HAP-1 (cell line): Measurements from ENCODE around the gene THTPA.

ENCODE experiments used
- DNase-seq, 2 experiments: peaks; one replicate each; pipeline ENCODE4 v3.0.0-alpha.2; 2016 to 2020; ENCODE audit warnings: low spot score in 2 of 2
- H3K27me3 ChIP-seq: fragments of 250-450 bp; sonication (Bioruptor Pico); 2 replicates; pipeline ENCODE4 v1.5.1; 2020; ENCODE audit warnings: low read depth, mild to moderate bottlenecking, moderate library complexity
- H3K36me3 ChIP-seq: fragments of 250-450 bp; sonication (Bioruptor Pico); replicated peaks from 2 replicates; pipeline ENCODE4 v1.5.1; 2020; ENCODE audit warnings: mild to moderate bottlenecking
- H3K4me1 ChIP-seq: fragments of 250-450 bp; sonication (Bioruptor Pico); 2 replicates; pipeline ENCODE4 v1.5.1; 2020; ENCODE audit warnings: mild to moderate bottlenecking
- H3K4me3 ChIP-seq: fragments of 250-450 bp; sonication (Bioruptor Pico); 2 replicates; pipeline ENCODE4 v1.5.1; 2020; ENCODE audit warnings: mild to moderate bottlenecking, moderate library complexity
- H3K9me3 ChIP-seq: fragments of 250-450 bp; sonication (Bioruptor Pico); 2 replicates; pipeline ENCODE4 v1.5.1; 2020; ENCODE audit warnings: mild to moderate bottlenecking, moderate library complexity
- in situ Hi-C: fragments of 300-500 bp; cut with MboI; formaldehyde crosslinking; loops from 3 replicates; pipeline ENCODE4 v1.14.3; 2020; ENCODE audit warnings: low sequenced_read_pairs, inconsistent platforms, mixed read lengths

Gene THTPA

GRCh38 chr14:23563473-23564180 lies 7.6 kb downstream of the THTPA start:
- no peaks in the 10 kb centered on the region for H3K9me3 ChIP-seq
- no peaks in the 10 kb centered on the region for H3K27me3 ChIP-seq
- in situ Hi-C loops, result loop anchor here (5.0 kb wide), 1 partner anchor 81 kb away; no protein-coding TSS in a partner anchor
- peaks cover 47% of the 10 kb centered on the region for H3K36me3 ChIP-seq
- H3K4me1 ChIP-seq, result peaks cover 14% of the 10 kb centered on the region
- no peak for DNase-seq
- no peak overlapping the region for H3K4me3 ChIP-seq

GRCh38 chr14:23564181-23564812 lies 8.2 kb downstream of the THTPA start:
- Histone ChIP-seq H3K27me3 (no peaks in the 10 kb centered on the region), H3K4me3 (no peak overlapping the region), H3K4me1 (peaks cover 18% of the 10 kb centered on the region), H3K36me3 (peaks cover 41% of the 10 kb centered on the region), H3K9me3 (no peaks in the 10 kb centered on the region)
- in situ Hi-C loops, result loop anchor here (5.0 kb wide), 1 partner anchor 82 kb away; no protein-coding TSS in a partner anchor
- no peak for DNase-seq

- in situ Hi-C loops, result loop anchor here (5.0 kb wide), 1 partner anchor 83 kb away; no protein-coding TSS in a partner anchor
- DNase-seq, result no peak
- peaks cover 36% of the 10 kb centered on the region for H3K36me3 ChIP-seq
- no peak overlapping the region for H3K4me3 ChIP-seq
- H3K4me1 ChIP-seq, result peaks cover 18% of the 10 kb centered on the region
- no peaks in the 10 kb centered on the region for H3K9me3 ChIP-seq
- H3K27me3 ChIP-seq, result no peaks in the 10 kb centered on the region
These were observed 8.8 kb downstream of the THTPA start for GRCh38 chr14:23564876-23565275.

- in situ Hi-C loops, result no loop called here
These were observed 9.6 kb downstream of the THTPA start for GRCh38 chr14:23565626-23566025.

GRCh38 chr14:23566112-23566777 lies 10.2 kb downstream of the THTPA start:
- Histone ChIP-seq H3K36me3 (peaks cover 26% of the 10 kb centered on the region), H3K4me1 (peaks cover 18% of the 10 kb centered on the region), H3K4me3 (peak overlapping the region; percentile 79), H3K27me3 (no peaks in the 10 kb centered on the region), H3K9me3 (no peaks in the 10 kb centered on the region)
- in situ Hi-C loops, result no loop called here
- DNase-seq, result no peak

More at GRCh38 chr14:23565626-23566025, 9.6 kb downstream of the THTPA start:
- H3K4me1 ChIP-seq, result peaks cover 18% of the 10 kb centered on the region
- H3K4me3 ChIP-seq, result no peak overlapping the region
- no peak for DNase-seq
- no peaks in the 10 kb centered on the region for H3K9me3 ChIP-seq
- H3K27me3 ChIP-seq, result no peaks in the 10 kb centered on the region
- H3K36me3 ChIP-seq, result peaks cover 32% of the 10 kb centered on the region

- Histone ChIP-seq H3K27me3 (no peaks in the 10 kb centered on the region), H3K9me3 (no peaks in the 10 kb centered on the region), H3K36me3 (peaks cover 21% of the 10 kb centered on the region), H3K4me3 (peak overlapping the region; percentile 79), H3K4me1 (peaks cover 18% of the 10 kb centered on the region)
- in situ Hi-C loops, result no loop called here
- no peak for DNase-seq
These were observed 10.7 kb downstream of the THTPA start for GRCh38 chr14:23566778-23567185.

GRCh38 chr14:23567186-23568020 lies 11.3 kb downstream of the THTPA start, which contains the start of gene AP1G2:
Gene AP1G2 (minus strand): TSS chr14:23567791. CDS start chr14:23567314, 477 bp downstream.
- no peaks in the 10 kb centered on the region for H3K27me3 ChIP-seq
- H3K4me1 ChIP-seq, result peaks cover 18% of the 10 kb centered on the region
- peak within 1 kb of the TSS; percentile 79 for H3K4me3 ChIP-seq
- peaks cover 15% of the 10 kb centered on the region for H3K36me3 ChIP-seq
- in situ Hi-C loops, result no loop called here
- no peaks in the 10 kb centered on the region for H3K9me3 ChIP-seq
- DNase-seq, result peak; percentile 82 to 97

- Histone ChIP-seq H3K4me1 (peaks cover 18% of the 10 kb centered on the region), H3K4me3 (peak overlapping the region; percentile 79), H3K36me3 (peaks cover 9% of the 10 kb centered on the region), H3K27me3 (no peaks in the 10 kb centered on the region), H3K9me3 (no peaks in the 10 kb centered on the region)
- in situ Hi-C loops, result no loop called here
- DNase-seq, result no peak
These were observed 12.0 kb downstream of the THTPA start for GRCh38 chr14:23568021-23568599.

GRCh38 chr14:23568600-23569331 lies 12.7 kb downstream of the THTPA start:
- in situ Hi-C loops, result no loop called here

GRCh38 chr14:23569443-23570151 lies 13.5 kb downstream of the THTPA start:
- H3K9me3 ChIP-seq, result no peaks in the 10 kb centered on the region
- peaks cover 3% of the 10 kb centered on the region for H3K36me3 ChIP-seq
- peak; percentile 14 to 16 for DNase-seq
- in situ Hi-C loops, result no loop called here
- no peaks in the 10 kb centered on the region for H3K27me3 ChIP-seq
- no peak overlapping the region for H3K4me3 ChIP-seq
- H3K4me1 ChIP-seq, result peaks cover 18% of the 10 kb centered on the region

More at GRCh38 chr14:23568600-23569331, 12.7 kb downstream of the THTPA start:
- Histone ChIP-seq H3K4me3 (no peak overlapping the region), H3K4me1 (peaks cover 18% of the 10 kb centered on the region), H3K36me3 (peaks cover 3% of the 10 kb centered on the region), H3K27me3 (no peaks in the 10 kb centered on the region), H3K9me3 (no peaks in the 10 kb centered on the region)
- DNase-seq, result peak in 1 of 2 experiments; percentile 63

- Histone ChIP-seq H3K36me3 (peaks cover 3% of the 10 kb centered on the region; the same call in 1 of the 2 replicates), H3K4me1 (peaks cover 18% of the 10 kb centered on the region), H3K4me3 (no peak overlapping the region), H3K27me3 (no peaks in the 10 kb centered on the region), H3K9me3 (no peaks in the 10 kb centered on the region)
- in situ Hi-C loops, result no loop called here
- peak in 1 of 2 experiments; percentile 4 for DNase-seq
These were observed 14.9 kb downstream of the THTPA start for GRCh38 chr14:23570806-23571483.
